GM12892 (cell line): ENCODE data around the gene GYS1.
A peak's percentile ranks its signal among the peaks of the same experiment; 100 is the strongest.
"Not testable (repeated sequence)": the region's sequence is repeated elsewhere in the genome, so short reads cannot be mapped to it uniquely, and the experiment has no call there.

ENCODE experiments used
- DNase-seq: peaks from one replicate; pipeline ENCODE4 v3.0.0; 2011; ENCODE audit not compliant: insufficient read length
- FAIRE-seq: peaks from 2 replicates; lab custom pipeline; 2011; peaks lifted over from hg19 to GRCh38; lab: Jason Lieb, UNC
- POLR2A ChIP-seq: IDR thresholded peaks from 2 replicates; pipeline ENCODE4 v1.6.1; 2011; ENCODE audit warnings: low read depth, low read length, control low read depth
- POLR2AphosphoS5 ChIP-seq: IDR thresholded peaks from 2 replicates; pipeline ENCODE4 v1.6.1; 2011; ENCODE audit warnings: low read depth, low read length, control low read depth
- TAF1 ChIP-seq: IDR thresholded peaks from 2 replicates; pipeline ENCODE4 v1.6.1; 2011; ENCODE audit warnings: low read depth, mild to moderate bottlenecking, control low read depth, low read length, borderline replicate concordance

Gene GYS1

DNA sequence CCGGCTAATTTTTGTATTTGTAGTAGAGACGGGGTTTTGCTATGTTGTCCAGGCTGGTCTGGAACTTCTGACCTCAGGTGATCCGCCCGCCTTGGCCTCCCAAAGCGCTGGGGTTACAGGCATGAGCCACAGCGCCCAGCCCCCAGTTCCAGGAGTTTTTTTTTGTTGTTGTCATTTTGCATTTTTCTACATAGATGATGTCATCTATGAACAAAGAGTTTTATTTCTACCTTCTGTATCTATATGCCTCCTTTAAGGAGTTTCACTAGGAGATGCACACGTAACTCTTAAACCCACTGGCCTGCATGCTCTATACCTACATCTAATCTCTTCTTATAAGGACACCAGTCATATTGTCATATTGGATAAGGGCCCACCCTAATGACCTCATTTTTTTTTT, 54.9 kb downstream of the GYS1 start:
- FAIRE-seq, result no peak
- TF ChIP-seq TAF1 (no peak), POLR2A (no peak), POLR2AphosphoS5 (no peak)
- DNase-seq, result no peak

DNA sequence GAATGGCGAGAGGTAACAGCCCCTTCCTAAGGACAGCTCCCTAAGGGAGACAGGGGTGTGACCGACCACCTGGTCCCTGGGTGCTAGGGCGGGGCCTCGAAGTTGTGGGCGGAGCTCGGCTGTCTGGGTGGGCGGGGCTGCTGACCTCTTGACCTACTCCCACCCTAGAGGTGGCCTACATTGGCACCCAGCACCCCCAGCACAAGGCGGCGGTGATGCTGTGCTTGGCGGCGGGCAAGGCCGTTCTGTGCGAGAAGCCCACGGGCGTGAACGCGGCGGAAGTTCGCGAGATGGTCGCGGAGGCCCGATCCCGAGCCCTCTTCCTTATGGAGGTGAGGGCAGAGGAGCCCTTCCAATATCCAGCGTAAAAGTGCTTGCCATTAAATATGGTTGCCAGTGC, 57.2 kb downstream of the GYS1 start:
- no peak for DNase-seq
- no peak for TF ChIP-seq POLR2A
- TF ChIP-seq TAF1, result no peak
- TF ChIP-seq POLR2AphosphoS5, result no peak
- FAIRE-seq, result no peak

DNA sequence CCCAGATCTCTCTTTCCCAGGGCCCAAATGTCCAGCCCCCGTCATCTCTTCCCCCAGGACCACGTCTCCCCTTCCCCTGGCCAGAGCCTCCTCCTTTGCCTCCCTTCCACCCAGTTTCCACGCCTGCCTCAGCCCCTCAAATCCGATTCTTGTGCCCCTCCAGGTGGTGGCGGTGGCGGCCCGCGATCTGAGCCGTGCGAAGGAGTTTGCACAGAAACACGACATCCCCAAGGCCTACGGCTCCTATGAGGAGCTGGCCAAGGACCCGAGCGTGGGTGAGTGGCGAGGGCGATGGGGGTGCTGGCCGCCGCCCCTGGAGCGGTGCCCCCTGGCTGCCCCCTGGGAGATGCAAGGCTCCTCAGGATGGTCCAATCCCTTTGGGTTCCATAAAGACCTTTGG, 58.3 kb downstream of the GYS1 start:
- TF ChIP-seq TAF1 (no peak), POLR2AphosphoS5 (no peak), POLR2A (no peak)
- DNase-seq, result no peak
- FAIRE-seq, result no peak

DNA sequence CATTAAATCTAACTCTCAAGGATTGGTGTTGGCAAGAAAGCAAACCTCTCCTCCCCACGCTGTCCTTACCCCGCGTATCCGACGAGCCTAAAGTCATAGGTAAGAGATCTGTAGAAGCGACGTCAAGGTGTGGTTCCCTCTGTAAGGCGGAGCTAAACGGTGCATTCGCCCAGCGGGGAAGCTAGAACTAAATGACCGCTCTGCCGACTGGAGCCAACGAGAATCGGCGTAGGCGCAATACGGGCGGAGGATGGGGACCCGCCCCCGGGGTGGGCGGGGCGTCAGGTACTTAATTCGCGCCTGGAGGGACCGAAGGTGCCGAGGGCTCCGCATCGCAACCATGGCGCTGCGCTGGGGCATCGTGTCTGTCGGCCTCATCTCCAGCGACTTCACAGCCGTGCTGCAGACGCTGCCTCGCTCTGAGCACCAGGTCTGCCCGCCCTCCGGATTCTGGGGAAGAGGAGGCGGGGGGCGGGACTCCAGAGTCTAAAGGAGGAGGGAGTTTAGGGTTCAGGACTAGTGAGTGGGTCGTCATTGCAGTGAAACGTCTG, 59.7 kb downstream of the GYS1 start, which contains the start of gene DHDH:
DHDH (plus strand) TSS at position 318 of the 551 bp plus-strand sequence; CDS start at position 341, 23 bp downstream.
- TF ChIP-seq POLR2AphosphoS5 (no peak), POLR2A (no peak), TAF1 (no peak)
- peak; percentile 57 for DNase-seq
- no peak for FAIRE-seq

DNA sequence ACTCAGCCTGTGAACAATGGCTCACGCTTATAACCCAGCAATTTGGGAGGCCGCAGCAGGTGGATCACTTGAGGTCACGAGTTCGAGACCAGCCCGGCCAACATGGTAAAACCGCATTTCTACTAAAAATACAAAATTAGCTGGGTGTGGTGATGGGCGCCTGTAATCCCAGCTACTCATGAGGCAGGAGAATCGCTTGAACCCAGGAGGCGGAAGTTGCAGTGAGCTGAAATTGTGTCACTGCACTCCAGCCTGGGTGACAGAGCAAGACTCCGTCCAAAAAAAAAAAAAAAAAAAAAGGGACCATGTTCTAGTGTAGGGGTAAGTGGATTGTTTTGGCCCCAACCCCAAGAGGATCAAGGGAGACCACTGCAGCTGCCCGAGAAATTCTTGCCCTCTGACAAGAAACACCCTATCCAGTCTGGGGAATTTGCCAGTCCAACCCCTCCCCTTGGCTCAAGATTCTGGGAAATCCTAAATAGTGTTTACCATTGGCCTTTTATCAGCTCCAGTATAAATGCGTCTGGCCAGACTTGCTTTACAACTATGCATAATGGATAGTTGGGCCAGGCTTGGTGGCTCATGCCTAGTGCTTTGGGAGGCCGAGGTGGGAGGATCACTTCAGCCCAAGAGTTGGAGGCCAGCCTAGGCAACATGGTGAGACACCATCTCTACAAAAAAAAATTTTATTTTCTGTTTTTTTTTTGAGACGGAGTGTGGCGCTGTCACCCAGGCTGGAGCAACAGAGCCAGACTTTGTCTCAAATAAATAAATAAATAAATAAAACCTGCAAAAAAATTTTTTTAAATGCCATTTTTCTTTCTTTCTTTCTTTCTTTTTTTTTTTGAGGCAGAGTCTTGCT, 64.7 kb downstream of the GYS1 start:
- no peak for TF ChIP-seq TAF1
- no peak for DNase-seq
- no peak for FAIRE-seq

DNA sequence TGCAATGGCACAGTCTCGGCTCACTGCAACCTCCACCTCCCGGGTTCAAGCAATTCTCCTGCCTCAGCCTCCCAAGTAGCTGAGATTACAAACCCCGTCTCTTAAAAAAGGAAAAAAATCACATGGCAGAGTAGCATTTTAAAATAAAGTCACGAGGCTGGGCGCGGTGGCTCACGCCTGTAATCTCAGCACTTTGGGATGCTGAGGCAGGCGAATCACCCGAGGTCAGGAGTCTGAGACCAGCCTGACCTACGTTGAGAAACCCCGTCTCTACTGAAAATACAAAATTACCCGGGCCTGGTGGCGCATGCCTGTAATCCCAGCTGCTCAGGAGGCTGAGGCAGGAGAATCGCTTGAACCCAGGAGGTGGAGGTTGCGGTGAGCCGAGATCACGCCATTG, 65.4 kb downstream of the GYS1 start:
- not testable (repeated sequence) for DNase-seq, FAIRE-seq

DNA sequence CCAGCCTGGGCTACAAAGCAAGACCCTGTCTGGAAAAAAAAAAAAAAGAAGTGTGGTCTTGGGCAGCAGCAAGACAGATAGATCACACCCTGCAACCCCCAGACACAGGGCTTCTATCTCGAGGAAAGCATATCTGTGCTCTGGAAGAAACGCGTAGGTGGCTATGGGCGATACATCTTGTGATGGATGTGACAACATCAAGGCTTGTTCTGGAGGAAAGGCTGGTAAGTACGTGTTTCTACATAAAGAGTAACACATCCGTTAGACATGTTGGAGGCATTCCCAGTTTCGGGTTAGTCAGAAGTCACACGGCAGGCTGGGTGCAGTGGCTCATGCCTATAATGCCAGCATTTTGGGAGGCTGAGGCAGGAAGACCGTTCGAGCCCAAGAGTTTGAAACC, 66.2 kb downstream of the GYS1 start:
- FAIRE-seq (no peak), DNase-seq (no peak)
- TF ChIP-seq POLR2AphosphoS5 (no peak), POLR2A (0 out of 2 replicates have a peak, but pooled peaks have one; percentile 22), TAF1 (no peak)

DNA sequence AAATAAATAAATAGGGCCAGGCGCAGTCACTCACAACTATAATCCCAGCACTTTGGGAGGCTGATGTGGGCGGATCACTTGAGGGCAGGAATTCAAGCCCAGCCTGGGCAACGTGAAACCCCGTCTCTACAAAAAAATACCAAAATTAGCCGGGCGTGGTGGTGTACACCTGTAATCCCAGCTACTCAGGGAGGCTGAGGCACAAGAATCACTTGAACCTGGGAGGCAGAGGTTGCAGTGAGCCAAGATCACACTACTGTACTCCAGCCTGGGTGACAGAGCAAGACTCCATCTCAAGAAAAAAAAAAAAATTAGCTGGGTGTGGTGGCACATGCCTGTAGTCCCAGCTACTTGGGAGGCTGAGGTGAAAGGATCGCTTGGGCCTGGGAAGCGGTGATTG, 67.2 kb downstream of the GYS1 start:
- not testable (repeated sequence) for DNase-seq, FAIRE-seq

DNA sequence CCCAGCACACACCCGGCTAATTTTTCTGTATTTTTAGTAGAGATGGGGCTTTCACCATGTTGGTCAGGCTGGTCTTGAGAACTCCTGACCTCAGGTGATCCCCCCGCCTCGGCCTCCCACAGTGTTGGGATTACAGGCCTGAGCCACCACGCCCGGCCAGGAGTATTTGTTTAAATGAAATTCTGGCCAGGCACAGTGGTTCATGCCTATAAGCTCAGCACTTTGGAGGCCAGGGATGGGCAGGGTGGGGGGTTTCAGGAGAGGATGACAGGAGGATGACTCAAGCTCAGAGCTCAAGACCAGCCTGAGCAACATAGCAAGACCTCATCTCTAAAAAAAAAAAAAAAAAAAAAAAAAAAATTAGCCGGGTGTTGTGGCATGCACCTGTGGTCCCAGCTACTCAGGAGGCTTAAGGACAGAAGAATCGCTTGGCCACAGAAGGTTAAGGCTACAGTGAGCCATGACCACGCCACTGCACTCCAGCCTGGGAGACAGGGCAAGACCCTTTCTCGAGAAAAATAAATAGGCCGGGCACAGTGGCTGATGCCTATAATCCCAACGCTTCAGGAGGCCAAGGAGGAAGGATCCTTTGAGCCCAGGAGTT, 67.8 kb downstream of the GYS1 start:
- DNase-seq (no peak), FAIRE-seq (no peak)
- TF ChIP-seq POLR2AphosphoS5 (no peak), TAF1 (no peak), POLR2A (no peak)

DNA sequence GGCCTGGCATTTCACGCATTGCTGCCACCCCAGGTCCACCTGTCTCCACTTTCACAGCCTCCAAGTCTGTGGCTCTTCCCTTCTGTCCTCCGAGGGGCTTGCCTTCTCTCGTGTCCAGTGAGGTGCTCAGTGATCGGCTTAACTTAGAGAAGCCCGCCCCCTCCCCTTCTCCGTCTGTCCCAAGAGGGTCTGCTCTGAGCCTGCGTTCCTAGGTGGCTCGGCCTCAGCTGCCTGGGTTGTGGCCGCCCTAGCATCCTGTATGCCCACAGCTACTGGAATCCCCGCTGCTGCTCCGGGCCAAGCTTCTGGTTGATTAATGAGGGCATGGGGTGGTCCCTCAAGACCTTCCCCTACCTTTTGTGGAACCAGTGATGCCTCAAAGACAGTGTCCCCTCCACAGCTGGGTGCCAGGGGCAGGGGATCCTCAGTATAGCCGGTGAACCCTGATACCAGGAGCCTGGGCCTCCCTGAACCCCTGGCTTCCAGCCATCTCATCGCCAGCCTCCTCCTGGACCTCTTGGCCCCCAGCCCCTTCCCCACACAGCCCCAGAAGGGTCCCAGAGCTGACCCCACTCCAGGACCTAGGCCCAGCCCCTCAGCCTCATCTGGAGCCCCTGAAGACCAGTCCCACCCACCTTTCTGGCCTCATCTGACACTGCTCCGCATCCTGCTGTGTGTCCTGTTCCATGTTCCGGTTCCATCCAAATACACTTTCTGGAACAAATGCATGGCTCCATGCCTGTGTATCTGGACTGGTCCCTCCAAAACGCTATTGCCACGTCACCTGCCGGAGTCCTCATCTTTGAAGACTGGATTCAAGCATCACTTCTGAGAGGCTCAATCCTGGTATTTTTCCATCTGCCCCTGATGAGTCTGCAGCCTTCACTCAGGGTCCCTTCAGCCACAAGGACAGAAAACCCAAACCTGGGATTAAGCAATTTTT, 70.3 kb downstream of the GYS1 start:
- TF ChIP-seq POLR2A (no peak), POLR2AphosphoS5 (no peak), TAF1 (no peak)
- FAIRE-seq, result no peak
- DNase-seq, result no peak

DNA sequence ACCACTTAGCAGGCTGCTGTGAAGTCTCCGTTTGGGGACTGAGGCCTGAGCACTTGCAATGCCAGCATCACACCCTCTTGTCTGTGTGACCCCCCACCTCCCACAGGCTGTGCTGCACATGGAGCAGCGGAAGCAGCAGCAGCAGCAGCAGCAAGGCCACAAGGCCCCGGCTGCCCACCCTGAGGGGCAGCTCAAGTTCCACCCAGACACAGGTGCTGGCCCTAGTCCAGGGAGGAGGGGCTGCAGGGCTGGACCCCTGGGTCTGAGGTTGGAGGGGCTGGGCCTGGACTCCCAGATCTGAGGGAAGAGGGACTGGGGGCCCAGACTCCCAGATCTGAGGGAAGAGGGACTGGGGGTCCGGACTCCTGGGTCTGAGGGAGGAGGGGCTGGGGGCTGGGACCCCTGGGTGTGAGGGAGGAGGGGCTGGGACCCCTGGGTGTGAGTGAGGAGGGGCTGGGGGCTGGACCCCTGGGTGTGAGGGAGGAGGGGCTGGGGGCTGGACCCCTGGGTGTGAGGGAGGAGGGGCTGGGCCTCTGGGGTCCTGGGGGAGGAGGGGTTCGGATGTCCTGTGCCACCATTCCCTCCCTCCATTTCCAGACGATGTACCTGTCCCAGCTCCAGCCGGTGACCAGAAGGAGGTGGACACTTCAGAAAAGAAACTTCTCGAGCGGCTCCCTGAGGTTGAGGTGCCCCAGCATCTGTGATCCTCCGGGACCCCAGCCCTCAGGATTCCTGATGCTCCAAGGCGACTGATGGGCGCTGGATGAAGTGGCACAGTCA, 71.2 kb downstream of the GYS1 start:
- FAIRE-seq (no peak), DNase-seq (no peak)
- no peak for TF ChIP-seq TAF1
- no peak for TF ChIP-seq POLR2A
- no peak for TF ChIP-seq POLR2AphosphoS5

DNA sequence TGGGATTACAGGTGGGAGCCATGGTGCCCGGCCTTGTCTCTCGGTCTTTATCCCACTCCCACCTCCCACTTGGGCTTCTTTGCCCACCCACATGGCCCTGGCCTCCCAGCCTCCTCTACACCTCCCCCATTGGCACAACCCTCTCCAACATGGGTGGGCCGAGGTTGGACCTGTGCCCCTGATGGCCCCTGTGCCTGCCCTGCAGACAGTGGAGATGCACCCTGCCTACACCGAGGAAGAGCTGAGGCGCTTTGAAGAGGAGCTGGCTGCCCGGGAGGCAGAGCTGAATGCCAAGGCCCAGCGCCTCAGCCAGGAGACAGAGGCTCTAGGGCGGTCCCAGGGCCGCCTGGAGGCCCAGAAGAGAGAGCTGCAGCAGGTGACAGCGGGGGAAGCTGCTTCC, 72.2 kb downstream of the GYS1 start:
- TF ChIP-seq POLR2AphosphoS5 (no peak), TAF1 (no peak), POLR2A (no peak)
- FAIRE-seq (no peak), DNase-seq (no peak)

DNA sequence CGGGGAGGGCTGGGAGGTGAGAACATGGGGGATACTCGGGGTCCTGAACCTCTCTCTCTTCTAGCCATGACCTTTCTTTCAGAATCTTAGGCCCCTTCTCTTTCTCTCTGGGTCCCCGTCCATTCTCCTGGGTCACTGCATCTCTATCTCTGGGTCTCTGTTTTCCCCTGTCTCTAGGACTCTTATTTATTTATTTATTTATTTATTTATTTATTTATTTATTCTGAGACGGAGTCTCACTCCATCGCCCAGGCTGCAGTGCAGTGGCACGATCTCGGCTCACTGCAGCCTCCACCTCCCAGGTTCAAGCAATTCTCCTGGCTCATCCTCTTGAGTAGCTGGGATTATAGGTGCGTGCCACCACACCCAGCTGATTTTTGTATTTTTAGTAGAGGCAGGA, 73.8 kb downstream of the GYS1 start:
- not testable (repeated sequence) for DNase-seq, FAIRE-seq
